H1 (cell line): Measurements from ENCODE around the gene KRT222. TPM values are rescaled to one million over a fixed set of nuclear protein-coding genes. Genes with fewer than 3 reads are reported as not detected.
A peak's percentile ranks its signal among the peaks of the same experiment; 100 is the strongest.

Experiments
- CTCF ChIA-PET: fragments of 300-600 bp; sonication (Branson Sonifier 250); formaldehyde crosslinking; loops from one replicate; lab custom pipeline; 2021; ENCODE audit not compliant: partially characterized antibody; lab: Charles Lee
- POLR2A ChIA-PET: fragments of 300-600 bp; sonication (Branson Sonifier 250); formaldehyde crosslinking; loops from one replicate; lab custom pipeline; 2021; ENCODE audit warnings: inconsistent platforms; ENCODE audit not compliant: partially characterized antibody; lab: Charles Lee
- DNase-seq, 2 experiments: peaks; one replicate each; pipeline versions ENCODE4 v3.0.0 to v3.0.0-alpha.2; 2010 to 2022; ENCODE audit warnings: low spot score in 2 of 2, low read depth in 1 of 2, mixed read lengths in 1 of 2
- FAIRE-seq: peaks from 2 replicates; lab custom pipeline; 2011; peaks lifted over from hg19 to GRCh38; lab: Jason Lieb, UNC
- H2AFZ ChIP-seq: 2 replicates; pipeline ENCODE4 v1.8.1; 2012; ENCODE audit warnings: low read length, inconsistent platforms
- H2AK5ac ChIP-seq: 2 replicates; pipeline ENCODE4 v1.6.1; 2013; ENCODE audit warnings: low read depth, low read length
- H2BK120ac ChIP-seq: replicated peaks from 2 replicates; pipeline ENCODE3; 2013; ENCODE audit warnings: low read depth, low read length, inconsistent platforms
- H2BK12ac ChIP-seq: 2 replicates; pipeline ENCODE4 v1.6.1; 2013; ENCODE audit warnings: low read depth, low read length
- H2BK15ac ChIP-seq: 2 replicates; pipeline ENCODE4 v1.6.1; 2013; ENCODE audit warnings: low read length
- H2BK20ac ChIP-seq: 2 replicates; pipeline ENCODE4 v1.6.1; 2013; ENCODE audit warnings: low read length
- H2BK5ac ChIP-seq: 2 replicates; pipeline ENCODE4 v1.6.1; 2013; ENCODE audit warnings: low read depth, low read length
- H3K14ac ChIP-seq: 2 replicates; pipeline ENCODE4 v1.6.1; 2013; ENCODE audit warnings: inconsistent platforms; ENCODE audit not compliant: insufficient read length
- H3K18ac ChIP-seq: 2 replicates; pipeline ENCODE4 v1.6.1; 2013; ENCODE audit warnings: low read length; ENCODE audit errors: extremely low read depth
- H3K23ac ChIP-seq: 2 replicates; pipeline ENCODE4 v1.6.1; 2013; ENCODE audit warnings: inconsistent platforms; ENCODE audit not compliant: insufficient read length
- H3K23me2 ChIP-seq: 2 replicates; pipeline ENCODE4 v1.6.1; 2013; ENCODE audit warnings: low read depth, low read length
- H3K27ac ChIP-seq: 2 replicates; pipeline ENCODE4 v1.6.1; 2011; ENCODE audit warnings: low read depth, low read length, inconsistent platforms
- H3K27me3 ChIP-seq, 4 experiments: replicated peaks in 1 of 4; 1 replicate in 1 of 4; 2 replicates in 3 of 4; pipeline versions ENCODE4 v1.6.1 to v1.8.1; 2011 to 2013; ENCODE audit warnings: low read length in 3 of 4, mild to moderate bottlenecking in 3 of 4, inconsistent platforms in 2 of 4, mixed read lengths in 2 of 4, moderate library complexity in 1 of 4; ENCODE audit not compliant: control insufficient read depth in 3 of 4, insufficient read depth in 3 of 4; ENCODE audit errors: extremely low read depth in 1 of 4
- H3K36me3 ChIP-seq, 4 experiments: 2 replicates each; pipeline versions ENCODE4 v1.6.1 to v1.8.1; 2011 to 2013; ENCODE audit warnings: mild to moderate bottlenecking in 4 of 4, low read length in 3 of 4, moderate library complexity in 2 of 4, control low read depth in 1 of 4, inconsistent platforms in 1 of 4; ENCODE audit not compliant: insufficient read depth in 4 of 4, control insufficient read depth in 2 of 4
- H3K4ac ChIP-seq: replicated peaks from 2 replicates; pipeline ENCODE3; 2013; ENCODE audit warnings: low read length, low read depth, mixed read lengths, inconsistent platforms; ENCODE audit not compliant: insufficient read length
- H3K4me1 ChIP-seq, 4 experiments: replicated peaks in 1 of 4; 1 replicate in 1 of 4; 2 replicates in 3 of 4; pipeline versions ENCODE4 v1.6.1 to v1.8.1; 2011 to 2013; ENCODE audit warnings: low read length in 3 of 4, inconsistent platforms in 2 of 4, mixed read lengths in 1 of 4; ENCODE audit not compliant: insufficient read depth in 4 of 4, control insufficient read depth in 3 of 4
- H3K4me2 ChIP-seq, 2 experiments: 2 replicates each; pipeline versions ENCODE4 v1.6.1 to v1.8.1; 2011 to 2013; ENCODE audit warnings: low read depth in 2 of 2, low read length in 2 of 2, control low read depth in 1 of 2, inconsistent platforms in 1 of 2, mild to moderate bottlenecking in 1 of 2; ENCODE audit not compliant: insufficient read depth in 1 of 2
- H3K4me3 ChIP-seq, 4 experiments: fragments of 200-600, 300-600 bp in 1 of 4; sonication (generic), shearing (Covaris generic), sonication (Bioruptor Twin) in 1 of 4; 2 replicates each; pipeline versions ENCODE4 v1.5.1 to v1.8.1; 2011 to 2016; ENCODE audit warnings: low read length in 4 of 4, low read depth in 3 of 4, control low read depth in 2 of 4, inconsistent platforms in 2 of 4, mild to moderate bottlenecking in 2 of 4, mixed read lengths in 1 of 4, moderate library complexity in 1 of 4; ENCODE audit not compliant: insufficient read depth in 2 of 4; ENCODE audit errors: extremely low read depth in 1 of 4
- H3K56ac ChIP-seq: replicated peaks from 2 replicates; pipeline ENCODE3; 2013; ENCODE audit warnings: low read depth, mild to moderate bottlenecking, mixed read lengths, low read length, inconsistent platforms; ENCODE audit not compliant: insufficient read length
- H3K79me1 ChIP-seq: 2 replicates; pipeline ENCODE4 v1.6.1; 2013; ENCODE audit warnings: low read depth, low read length, control low read depth
- H3K79me2 ChIP-seq, 2 experiments: 2 replicates each; pipeline versions ENCODE4 v1.6.1 to v1.8.1; 2012 to 2013; ENCODE audit warnings: low read length in 2 of 2, mild to moderate bottlenecking in 2 of 2, inconsistent platforms in 1 of 2; ENCODE audit not compliant: insufficient read depth in 2 of 2, control insufficient read depth in 1 of 2
- H3K9ac ChIP-seq, 4 experiments: replicated peaks in 1 of 4; 1 replicate in 1 of 4; 2 replicates in 3 of 4; pipeline versions ENCODE4 v1.6.1 to v1.8.1; 2011 to 2013; ENCODE audit warnings: low read depth in 3 of 4, low read length in 3 of 4, control low read depth in 2 of 4, mild to moderate bottlenecking in 2 of 4, moderate library complexity in 2 of 4, inconsistent platforms in 1 of 4; ENCODE audit errors: extremely low read depth in 1 of 4
- H3K9me3 ChIP-seq, 2 experiments: 2 replicates each; pipeline versions ENCODE4 v1.6.1 to v1.8.1; 2012 to 2013; ENCODE audit warnings: mild to moderate bottlenecking in 2 of 2, moderate library complexity in 2 of 2, control low read depth in 1 of 2, inconsistent platforms in 1 of 2, low read depth in 1 of 2, low read length in 1 of 2, mixed read lengths in 1 of 2; ENCODE audit not compliant: insufficient read depth in 2 of 2
- H4K20me1 ChIP-seq, 2 experiments: replicated peaks in 1 of 2; 2 replicates each; pipeline versions ENCODE3 to v1.8.1; 2011 to 2013; ENCODE audit warnings: inconsistent platforms in 2 of 2, low read length in 2 of 2, mild to moderate bottlenecking in 1 of 2; ENCODE audit not compliant: insufficient read depth in 2 of 2, control insufficient read depth in 1 of 2
- H4K5ac ChIP-seq: 2 replicates; pipeline ENCODE4 v1.6.1; 2013; ENCODE audit warnings: low read length, low read depth, mixed read lengths, inconsistent platforms; ENCODE audit not compliant: insufficient read length
- H4K8ac ChIP-seq: 2 replicates; pipeline ENCODE4 v1.8.0; 2013; ENCODE audit warnings: mild to moderate bottlenecking, moderate library complexity, low read length, inconsistent platforms; ENCODE audit not compliant: insufficient read depth; ENCODE audit errors: extremely low read depth
- H4K91ac ChIP-seq: replicated peaks from 2 replicates; pipeline ENCODE3; 2013; ENCODE audit warnings: low read length, mixed read lengths, inconsistent platforms; ENCODE audit not compliant: insufficient read length
- ASH2L ChIP-seq: fragments of 200-600, 300-600 bp; sonication (generic); IDR thresholded peaks from one replicate; pipeline ENCODE4 v1.7.1; 2017; ENCODE audit warnings: low read length
- CBX8 ChIP-seq: fragments of 300-800, 300-1000 bp; sonication (generic); IDR thresholded peaks from 2 replicates; pipeline ENCODE4 v1.7.1; 2016; ENCODE audit warnings: low read depth, low read length, borderline replicate concordance
- EP300 ChIP-seq, 2 experiments: IDR thresholded peaks; 1 replicate in 1 of 2; 2 replicates in 1 of 2; pipeline ENCODE4 v1.6.1; 2011 to 2012; ENCODE audit warnings: low read depth in 2 of 2, low read length in 2 of 2, mild to moderate bottlenecking in 2 of 2, borderline replicate concordance in 1 of 2, inconsistent platforms in 1 of 2, moderate library complexity in 1 of 2
- GABPA ChIP-seq: IDR thresholded peaks from 2 replicates; pipeline ENCODE4 v1.6.1; 2011; ENCODE audit warnings: mild to moderate bottlenecking, low read length, moderate library complexity, borderline replicate concordance; ENCODE audit not compliant: insufficient read depth
- JUN ChIP-seq: IDR thresholded peaks from 2 replicates; pipeline ENCODE4 v1.6.1; 2011; ENCODE audit warnings: low read depth, mild to moderate bottlenecking, improper control_type of control experiment, low read length
- KDM4A ChIP-seq: IDR thresholded peaks from one replicate; pipeline ENCODE4 v1.7.1; 2012; ENCODE audit warnings: low read depth, mild to moderate bottlenecking, moderate library complexity, low read length, inconsistent platforms; ENCODE audit not compliant: severe bottlenecking
- KDM5A ChIP-seq: fragments of 200-600 bp; IDR thresholded peaks from 2 replicates; pipeline ENCODE4 v1.7.1; 2012; ENCODE audit warnings: mild to moderate bottlenecking, low read length, inconsistent platforms, mixed read lengths
- MAFK ChIP-seq: IDR thresholded peaks from 2 replicates; pipeline ENCODE4 v1.6.1; 2012; ENCODE audit warnings: low read depth, mild to moderate bottlenecking, improper control_type of control experiment, low read length
- RBBP5 ChIP-seq: IDR thresholded peaks from 2 replicates; pipeline ENCODE4 v1.7.1; 2012; ENCODE audit warnings: low read depth, mild to moderate bottlenecking, inconsistent platforms, low read length, moderate library complexity, borderline replicate concordance
- RXRA ChIP-seq: IDR thresholded peaks from 2 replicates; pipeline ENCODE4 v1.6.1; 2011; ENCODE audit warnings: low read depth, mild to moderate bottlenecking, low read length, moderate library complexity; ENCODE audit not compliant: insufficient read depth
- SP2 ChIP-seq: IDR thresholded peaks from 2 replicates; pipeline ENCODE4 v1.6.1; 2012; ENCODE audit warnings: mild to moderate bottlenecking, low read length, inconsistent platforms
- SP4 ChIP-seq: IDR thresholded peaks from 2 replicates; pipeline ENCODE4 v1.6.1; 2012; ENCODE audit warnings: low read length, inconsistent platforms
- WGBS, 2 experiments: shearing (Covaris generic) in 1 of 2; methylation state at CpG; one replicate each; pipeline versions ENCODE4 v1.1.6 to v1.1.7; 2013 to 2015; ENCODE audit warnings: low lambda C conversion rate in 2 of 2, mixed read lengths in 2 of 2, inconsistent platforms in 1 of 2, low coverage in 1 of 2, missing lambda C conversion rate in 1 of 2; ENCODE audit not compliant: insufficient replicate concordance in 2 of 2, insufficient coverage in 1 of 2, insufficient read length in 1 of 2; ENCODE audit errors: extremely low coverage in 1 of 2, missing lambda C conversion rate in 1 of 2; 5-methylcytosine and 5-hydroxymethylcytosine counted together
- polyA plus RNA-seq, 7 experiments: library from polyadenylated mRNA; depleted of rRNA in 3 of 7; stranded (reverse) in 5 of 7; unstranded in 2 of 7; fragments of >200 nt in 5 of 7; fragments of 200-250 nt in 2 of 7; gene quantifications; 1 replicate in 5 of 7; 2 replicates in 1 of 7; 4 replicates in 1 of 7; pipeline versions ENCODE4 v1.2.1 to v1.2.3, GENCODE V29; 2011 to 2013; ENCODE audit warnings: missing spikeins in 2 of 7, mixed read lengths in 2 of 7
- total RNA-seq: library from RNA; stranded (reverse); fragmentation: NEBNext Ultra II Directional; extraction: Animal tissue kit (Norgen Biotek cat#: 25700); gene quantifications from 2 replicates; pipeline ENCODE4 v1.2.1, GENCODE V29; 2021

KRT222 gene
- total and polyA plus RNA-seq, 2 of the 8 experiments (the other 6 are each of a cell fraction or from before 2014, with no cell fraction given) = 0.08 to 0.61 TPM

DNA sequence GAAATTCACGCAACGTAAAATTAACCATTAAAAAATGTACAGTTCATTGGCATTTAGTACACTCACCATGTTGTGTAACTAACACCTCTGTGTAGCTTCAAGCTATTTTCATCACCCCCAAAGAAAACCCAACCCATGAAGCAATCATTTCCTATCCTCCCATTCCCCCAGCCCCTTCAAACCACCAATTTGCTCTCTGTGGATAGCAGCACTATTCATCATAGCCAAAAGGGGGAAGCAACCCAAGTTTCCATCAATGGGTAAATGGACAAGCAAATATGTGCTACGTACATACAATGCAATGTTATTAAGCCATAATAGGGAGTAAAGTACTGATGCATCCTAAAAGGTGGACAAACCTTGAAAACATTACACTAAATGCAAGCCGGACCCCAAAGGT, 10.9 kb upstream of the KRT222 start:
- Histone ChIP-seq H3K4me2 (no peak overlapping the region), H3K23ac (no peak overlapping the region), H3K79me2 (no peaks in the 10 kb centered on the region), H3K79me1 (no peaks in the 10 kb centered on the region), H2BK120ac (no peak overlapping the region), H3K18ac (no peak overlapping the region), H3K27ac (no peak overlapping the region), H4K91ac (no peak overlapping the region), H2BK5ac (no peak overlapping the region), H4K8ac (no peak overlapping the region), H2BK20ac (no peak overlapping the region), H3K14ac (no peak overlapping the region), H4K20me1 (no peaks in the 10 kb centered on the region), H3K4ac (no peak overlapping the region), H2BK12ac (no peak overlapping the region), H3K36me3 (no peaks in the 10 kb centered on the region), H4K5ac (no peak overlapping the region), H3K9ac (no peak overlapping the region), H3K56ac (no peak overlapping the region), H3K4me3 (no peak overlapping the region), H3K4me1 (peaks cover 0 to 5% (median 2%) of the 10 kb centered on the region in 4 experiments; a peak in 4 of 7 replicates), H2AFZ (no peak overlapping the region), H3K9me3 (no peaks in the 10 kb centered on the region), H2BK15ac (no peak overlapping the region), H3K27me3 (no peaks in the 10 kb centered on the region), H3K23me2 (no peaks in the 10 kb centered on the region), H2AK5ac (no peak overlapping the region)
- WGBS, 2 experiments = 90% methylated on average over 4 of the region's 4 CpGs; no CpG with 5 or more reads in 1 of the 2 experiments
- POLR2A ChIA-PET = interaction anchor here (1.4 kb wide), 1 partner anchor 29 kb away, joined by 5 read pairs; the partner anchor contains the start of gene SMARCE1
- FAIRE-seq (peak; percentile 76), DNase-seq (no peak)
- CTCF ChIA-PET = interaction anchor here (1.3 kb wide), 1 partner anchor 50 kb away, joined by 3 read pairs; no protein-coding TSS in a partner anchor
- no peak for TF ChIP-seq KDM5A
- no peak for TF ChIP-seq JUN
- TF ChIP-seq RBBP5 = no peak
- TF ChIP-seq EP300 (IDR thresholded peaks at IDR 0.05; ENCODE audit: borderline replicate concordance in 1 of 2, low read depth in 2 of 2, low read length in 2 of 2) = no peak
- no peak for TF ChIP-seq MAFK
- no peak for TF ChIP-seq GABPA
- TF ChIP-seq KDM4A = no peak
- TF ChIP-seq RXRA = no peak
- no peak for TF ChIP-seq SP2
- TF ChIP-seq ASH2L = no peak
- TF ChIP-seq CBX8 = no peak
- no peak for TF ChIP-seq SP4
